Gastrocnemius medialis (tissue), 4 donors: ENCODE results near the gene NCOA6. TPM values are rescaled to one million over a fixed set of nuclear protein-coding genes. Genes with fewer than 3 reads are reported as not detected.

Experiments used
- ATAC-seq, 2 donors: fragments of 150-250 bp; one replicate each; pipeline ENCODE4 v1.9.1; 2016
- DNase-seq, 2 donors: peaks; one replicate each; pipeline ENCODE4 v3.0.0-alpha.2; 2019
- H3K27ac ChIP-seq, 4 donors: fragments of 200-600 bp; sonication (generic); 1 replicate in 1 of 4; 2 replicates in 3 of 4; pipeline ENCODE4 v1.5.1; 2016 to 2018; ENCODE audit warnings: mild to moderate bottlenecking in 2 of 4, moderate library complexity in 1 of 4
- H3K27me3 ChIP-seq, 3 donors: fragments of 200-600 bp; sonication (generic) in 2 of 3; 1 replicate in 1 of 3; 2 replicates in 2 of 3; pipeline versions ENCODE4 v1.5.1 to v1.6.0; 2016 to 2019; ENCODE audit warnings: mild to moderate bottlenecking in 1 of 3, moderate library complexity in 1 of 3
- H3K36me3 ChIP-seq, 2 donors: fragments of 200-600 bp; sonication (generic) in 1 of 2; one replicate each; pipeline ENCODE4 v1.5.1; 2017 to 2018
- H3K4me1 ChIP-seq, 2 donors: fragments of 200-600 bp; sonication (generic) in 1 of 2; one replicate each; pipeline ENCODE4 v1.5.1; 2016 to 2017; ENCODE audit warnings: mild to moderate bottlenecking in 2 of 2
- H3K4me3 ChIP-seq, 4 donors: fragments of 200-600 bp; sonication (generic) in 3 of 4; 1 replicate in 1 of 4; 2 replicates in 3 of 4; pipeline ENCODE4 v1.5.1; 2016 to 2019; ENCODE audit warnings: mild to moderate bottlenecking in 2 of 4
- H3K9me3 ChIP-seq, 3 donors: fragments of 200-600 bp; sonication (generic) in 2 of 3; 1 replicate in 1 of 3; 2 replicates in 2 of 3; pipeline ENCODE4 v1.5.1; 2016 to 2019
- POLR2A ChIP-seq, 2 donors: fragments of 450-650 bp; IDR thresholded peaks; one replicate each; pipeline ENCODE4 v1.6.1; 2017; ENCODE audit warnings: antibody characterized with exemption in 2 of 2, mild to moderate bottlenecking in 2 of 2, moderate library complexity in 2 of 2
- in situ Hi-C, 4 donors: fragments of 200-750 bp; cut with MboI; loops; one replicate each; pipeline versions ENCODE4 v1.15.0 to v1.8.0; 2017; ENCODE audit warnings: low sequenced_read_pairs in 4 of 4
- intact Hi-C: fragments of 100-400 bp; cut with DNase I; formaldehyde crosslinking; loops from one replicate; pipeline ENCODE4 v1.15.1; 2023; ENCODE audit warnings: low total_unique reads
- total RNA-seq, 4 donors: library from RNA; depleted of rRNA; stranded (reverse); fragments of >200 nt; gene quantifications; one replicate each; pipeline versions ENCODE4 v1.1.0 to v1.2.3, GENCODE V29; 2016
- TF ChIP-seq, protein P1 (sequence below), 5 experiments: fragments of 450-650 bp in 3 of 5; fragments of 200-600 bp in 2 of 5; sonication (generic) in 2 of 5; IDR thresholded peaks in 4 of 5; conservative IDR thresholded peaks in 1 of 5; 1 replicate in 4 of 5; 2 replicates in 1 of 5; pipeline ENCODE4 v1.5.1; 2016 to 2019; ENCODE audit warnings: antibody characterized with exemption in 5 of 5, mild to moderate bottlenecking in 3 of 5, moderate library complexity in 3 of 5

NCOA6 gene
- total RNA-seq, 4 donors from 2014 or later: 10.9 to 12.7 (median 11.6) TPM

DNA sequence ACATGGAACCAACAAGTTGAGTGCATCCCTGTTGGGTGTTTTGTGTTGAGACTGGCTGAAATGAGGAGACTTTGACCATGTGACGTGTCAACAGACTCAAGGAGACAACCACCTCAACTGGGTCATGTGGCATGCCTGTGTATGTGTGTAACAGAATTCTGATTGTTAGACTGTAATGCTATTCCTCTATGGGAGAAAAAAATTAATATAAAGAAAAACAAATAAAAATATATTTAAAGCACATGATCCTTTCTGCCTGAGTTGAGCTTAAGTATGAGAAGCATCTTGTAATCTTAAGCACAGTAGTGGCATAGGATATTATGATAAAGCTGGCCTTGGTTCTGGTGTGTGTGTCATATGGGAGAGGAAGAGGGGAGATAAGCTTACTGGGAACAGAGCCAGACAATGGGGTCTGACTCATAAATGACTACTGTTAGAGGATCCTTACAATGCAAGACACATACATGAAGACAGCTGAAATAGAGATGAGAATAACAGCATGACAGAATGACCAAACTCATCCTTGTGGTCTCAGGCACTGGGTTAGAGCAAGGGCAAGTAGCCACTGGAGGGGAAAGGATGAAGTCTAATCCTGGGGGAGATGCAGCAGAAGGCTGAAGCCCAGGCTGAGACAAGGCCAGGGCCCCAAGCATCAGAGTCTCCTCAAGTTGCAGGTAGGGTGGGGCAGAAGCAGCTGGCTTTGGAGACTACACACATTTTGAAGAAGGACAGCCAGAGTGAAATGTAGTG, 112.1 kb downstream of the NCOA6 start:
- peaks cover 0 to 20% of the 10 kb centered on the region in 2 donors for H3K36me3 ChIP-seq
- DNase-seq: no peak
- no peak overlapping the region for H3K4me3 ChIP-seq
- no peak for ATAC-seq
- peaks cover 15 to 16% of the 10 kb centered on the region in 2 donors for H3K4me1 ChIP-seq
- peak overlapping the region in 3 of 4 donors; percentile 40 to 61 (median 60) for H3K27ac ChIP-seq
- TF ChIP-seq, protein P1, sequence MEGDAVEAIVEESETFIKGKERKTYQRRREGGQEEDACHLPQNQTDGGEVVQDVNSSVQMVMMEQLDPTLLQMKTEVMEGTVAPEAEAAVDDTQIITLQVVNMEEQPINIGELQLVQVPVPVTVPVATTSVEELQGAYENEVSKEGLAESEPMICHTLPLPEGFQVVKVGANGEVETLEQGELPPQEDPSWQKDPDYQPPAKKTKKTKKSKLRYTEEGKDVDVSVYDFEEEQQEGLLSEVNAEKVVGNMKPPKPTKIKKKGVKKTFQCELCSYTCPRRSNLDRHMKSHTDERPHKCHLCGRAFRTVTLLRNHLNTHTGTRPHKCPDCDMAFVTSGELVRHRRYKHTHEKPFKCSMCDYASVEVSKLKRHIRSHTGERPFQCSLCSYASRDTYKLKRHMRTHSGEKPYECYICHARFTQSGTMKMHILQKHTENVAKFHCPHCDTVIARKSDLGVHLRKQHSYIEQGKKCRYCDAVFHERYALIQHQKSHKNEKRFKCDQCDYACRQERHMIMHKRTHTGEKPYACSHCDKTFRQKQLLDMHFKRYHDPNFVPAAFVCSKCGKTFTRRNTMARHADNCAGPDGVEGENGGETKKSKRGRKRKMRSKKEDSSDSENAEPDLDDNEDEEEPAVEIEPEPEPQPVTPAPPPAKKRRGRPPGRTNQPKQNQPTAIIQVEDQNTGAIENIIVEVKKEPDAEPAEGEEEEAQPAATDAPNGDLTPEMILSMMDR (IDR thresholded peaks at IDR 0.05 in 4 of 5, conservative IDR thresholded peaks at IDR 0.05 in 1 of 5): no peak
- no peak for TF ChIP-seq POLR2A (IDR thresholded peaks at IDR 0.05)
- intact Hi-C loops: no loop called here
- in situ Hi-C loops: loop anchor here in 1 of 4 donors (5.0 to 25.0 kb wide), 2 partner anchors 41 to 176 kb away; no protein-coding TSS in a partner anchor
- H3K27me3 ChIP-seq: no peaks in the 10 kb centered on the region
- no peaks in the 10 kb centered on the region for H3K9me3 ChIP-seq

DNA sequence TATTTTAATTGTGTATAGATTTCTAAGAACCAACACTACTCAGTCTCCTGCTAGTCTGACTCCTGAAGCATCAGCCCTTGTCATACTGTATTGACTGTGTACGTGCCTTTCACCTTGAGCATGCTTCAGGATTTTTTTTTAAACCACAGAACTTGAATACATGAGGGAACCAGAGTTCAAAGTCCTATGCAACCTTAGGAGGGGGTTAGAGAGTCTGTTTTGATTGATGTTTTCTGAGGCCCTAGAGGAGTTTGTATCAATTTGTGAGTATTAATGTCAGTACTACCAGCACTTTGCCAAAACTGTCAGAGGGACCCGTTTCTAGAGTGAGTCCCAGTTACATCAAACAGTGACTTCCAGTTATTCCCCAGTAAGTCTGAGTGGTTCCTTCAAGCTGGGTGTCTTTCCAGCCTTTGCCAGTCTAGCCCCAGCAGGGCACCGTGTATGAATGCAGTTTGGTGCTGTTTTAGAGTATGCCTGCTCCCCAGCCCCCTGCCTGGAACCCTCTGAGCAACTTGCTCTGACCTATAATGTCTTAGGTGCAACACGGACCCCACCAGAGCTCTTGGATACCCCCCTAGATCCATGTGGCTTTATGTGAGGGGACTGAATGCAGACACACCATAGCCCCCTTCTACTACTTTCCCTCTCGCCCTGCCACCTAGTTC, 112.8 kb downstream of the NCOA6 start:
- peaks cover 0 to 20% of the 10 kb centered on the region in 2 donors for H3K36me3 ChIP-seq
- H3K4me3 ChIP-seq: no peak overlapping the region
- ATAC-seq (no peak), DNase-seq (no peak)
- H3K27ac ChIP-seq: peak overlapping the region in 3 of 4 donors; percentile 40 to 61 (median 60)
- H3K27me3 ChIP-seq: no peaks in the 10 kb centered on the region
- H3K4me1 ChIP-seq: peaks cover 20 to 23% of the 10 kb centered on the region in 2 donors
- in situ Hi-C loops (loop anchor here in 1 of 4 donors (5.0 to 25.0 kb wide), 2 partner anchors 40 to 175 kb away; no protein-coding TSS in a partner anchor), intact Hi-C loops (no loop called here)
- TF ChIP-seq, protein P1 (IDR thresholded peaks at IDR 0.05 in 4 of 5, conservative IDR thresholded peaks at IDR 0.05 in 1 of 5): no peak
- no peak for TF ChIP-seq POLR2A (IDR thresholded peaks at IDR 0.05)
- no peaks in the 10 kb centered on the region for H3K9me3 ChIP-seq

DNA sequence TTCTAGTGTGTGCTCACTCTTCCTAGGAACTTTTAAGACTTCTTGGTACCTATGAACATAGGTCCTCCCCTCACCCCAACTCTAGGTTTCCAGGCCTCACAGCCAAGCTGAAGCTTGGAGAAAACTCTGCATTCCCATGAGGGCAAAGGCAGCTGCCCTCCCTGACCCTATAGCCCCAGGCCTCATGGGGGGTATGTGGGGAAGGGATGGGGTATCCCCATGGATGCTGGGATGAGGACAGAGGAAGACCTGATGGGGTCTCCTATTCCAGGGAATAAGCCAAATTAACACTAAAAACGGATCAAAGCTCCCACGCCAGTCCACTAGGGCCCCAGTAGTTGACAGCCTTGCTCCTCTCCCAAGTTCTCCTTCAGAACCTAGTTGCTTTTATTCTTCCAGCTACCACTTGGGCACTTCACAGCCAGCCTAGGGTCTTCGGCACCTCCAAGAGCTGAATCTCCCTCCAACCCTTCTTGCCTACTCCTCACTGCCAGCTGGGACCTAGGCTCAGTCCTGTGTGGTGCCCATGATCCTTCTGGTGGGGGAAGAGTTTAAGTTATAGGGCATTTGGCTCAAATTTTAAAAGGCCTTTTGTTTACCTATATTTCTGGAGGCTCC, 113.5 kb downstream of the NCOA6 start:
- DNase-seq: no peak
- intact Hi-C loops: no loop called here
- no peak for ATAC-seq
- Histone ChIP-seq H3K27ac (peak overlapping the region in 2 of 4 donors; percentile 7 to 28), H3K9me3 (no peaks in the 10 kb centered on the region), H3K36me3 (peaks cover 0 to 20% of the 10 kb centered on the region in 2 donors), H3K4me3 (no peak overlapping the region), H3K4me1 (peaks cover 21 to 31% of the 10 kb centered on the region in 2 donors), H3K27me3 (no peaks in the 10 kb centered on the region)
- no peak for TF ChIP-seq POLR2A (IDR thresholded peaks at IDR 0.05)
- TF ChIP-seq, protein P1 (IDR thresholded peaks at IDR 0.05 in 4 of 5, conservative IDR thresholded peaks at IDR 0.05 in 1 of 5): no peak
- in situ Hi-C loops: loop anchor here in 1 of 4 donors (5.0 to 25.0 kb wide), 2 partner anchors 40 to 175 kb away; no protein-coding TSS in a partner anchor

DNA sequence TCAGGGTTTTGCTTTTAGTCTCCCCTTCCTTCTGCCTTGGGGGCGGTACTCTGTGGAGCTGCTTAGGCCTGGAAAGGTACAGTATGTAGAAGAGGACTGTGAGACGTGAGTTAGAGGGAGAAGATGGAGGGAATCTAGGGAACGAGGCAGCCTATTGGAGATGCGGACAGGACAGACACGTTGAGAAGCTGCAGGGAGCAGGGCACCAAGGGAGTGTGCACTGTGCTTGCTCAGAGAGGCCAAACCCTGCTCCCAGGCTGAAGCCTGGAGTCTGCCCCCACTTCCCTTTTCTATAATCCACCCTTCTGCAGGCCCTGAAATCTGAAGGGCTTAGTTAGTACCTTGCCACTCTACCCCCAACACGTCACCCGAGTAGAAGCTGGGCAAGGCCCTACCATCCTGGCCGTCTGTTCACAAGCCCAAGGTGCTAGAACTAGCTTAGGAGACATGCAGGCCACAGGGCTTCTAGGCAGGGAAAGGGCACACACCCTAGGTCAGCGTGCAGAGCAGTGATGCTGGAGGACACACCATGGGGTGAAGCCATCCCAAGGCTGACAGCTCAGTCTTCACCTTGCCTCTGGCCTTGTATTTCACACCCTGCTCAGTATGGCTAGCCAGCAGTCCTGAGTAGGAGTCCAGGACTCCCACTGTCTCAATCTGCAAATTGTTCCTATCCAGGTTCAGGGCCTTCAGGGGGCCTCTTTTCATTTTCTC, 114.4 kb downstream of the NCOA6 start:
- TF ChIP-seq POLR2A (IDR thresholded peaks at IDR 0.05): no peak
- TF ChIP-seq, protein P1 (IDR thresholded peaks at IDR 0.05 in 4 of 5, conservative IDR thresholded peaks at IDR 0.05 in 1 of 5): no peak
- in situ Hi-C loops: loop anchor here in 1 of 4 donors (5.0 to 25.0 kb wide), 2 partner anchors 39 to 174 kb away; no protein-coding TSS in a partner anchor

More for the DNA sequence above, 114.4 kb downstream of the NCOA6 start:
- intact Hi-C loops: no loop called here
- DNase-seq (no peak), ATAC-seq (no peak)
- H3K36me3 ChIP-seq: peaks cover 0 to 20% of the 10 kb centered on the region in 2 donors
- no peak overlapping the region for H3K4me3 ChIP-seq
- H3K9me3 ChIP-seq: no peaks in the 10 kb centered on the region
- H3K27me3 ChIP-seq: no peaks in the 10 kb centered on the region
- H3K27ac ChIP-seq: peak overlapping the region; percentile 94 to 100 (median 95)
- peaks cover 27 to 40% of the 10 kb centered on the region in 2 donors for H3K4me1 ChIP-seq
